Skeletal muscle tissue (tissue), 4 donors: Measurements from ENCODE around the gene MRFAP1. TPM values are rescaled to one million over a fixed set of nuclear protein-coding genes. Genes with fewer than 3 reads are reported as not detected.

Source experiments
- H3K27ac ChIP-seq: one replicate; pipeline ENCODE4 v1.7.0; 2013; ENCODE audit warnings: mild to moderate bottlenecking, low read depth, low read length, inconsistent platforms
- H3K27me3 ChIP-seq, 3 donors: one replicate each; pipeline ENCODE4 v1.7.0; 2013; ENCODE audit warnings: low read length in 3 of 3; ENCODE audit not compliant: control insufficient read depth in 3 of 3, insufficient read depth in 3 of 3
- H3K36me3 ChIP-seq, 3 donors: one replicate each; pipeline ENCODE4 v1.7.0; 2013; ENCODE audit warnings: low read length in 3 of 3; ENCODE audit not compliant: control insufficient read depth in 3 of 3, insufficient read depth in 3 of 3
- H3K4me1 ChIP-seq, 3 donors: one replicate each; pipeline ENCODE4 v1.7.0; 2013; ENCODE audit warnings: low read length in 3 of 3, mild to moderate bottlenecking in 3 of 3; ENCODE audit not compliant: control insufficient read depth in 3 of 3, insufficient read depth in 3 of 3
- H3K4me3 ChIP-seq, 3 donors: one replicate each; pipeline ENCODE4 v1.7.0; 2013; ENCODE audit warnings: low read length in 3 of 3
- H3K9ac ChIP-seq, 3 donors: one replicate each; pipeline ENCODE4 v1.7.0; 2013; ENCODE audit warnings: low read length in 3 of 3, mild to moderate bottlenecking in 3 of 3, moderate library complexity in 2 of 3, low read depth in 1 of 3
- H3K9me3 ChIP-seq, 3 donors: one replicate each; pipeline ENCODE4 v1.7.0; 2013; ENCODE audit warnings: low read length in 3 of 3; ENCODE audit not compliant: control insufficient read depth in 3 of 3
- total RNA-seq: library from RNA; depleted of rRNA; stranded (reverse); fragments of >200 nt; gene quantifications from one replicate; pipeline ENCODE4 v1.2.3, GENCODE V29; 2014
- donor health status: Osteomylitis.

MRFAP1 gene
- total RNA-seq, 1 donor from 2014 or later: 83.0 TPM

- Histone ChIP-seq H3K4me3 (no peak overlapping the region), H3K9me3 (no peaks in the 10 kb centered on the region), H3K9ac (no peak overlapping the region), H3K27me3 (no peaks in the 10 kb centered on the region), H3K27ac (no peak overlapping the region), H3K4me1 (peaks cover 0 to 8% (median 7%) of the 10 kb centered on the region in 3 donors), H3K36me3 (no peaks in the 10 kb centered on the region)
These were observed 8.4 kb upstream of the MRFAP1 start for GRCh38 chr4:6632125-6632524.

- Histone ChIP-seq H3K4me1 (peaks cover 0 to 8% (median 7%) of the 10 kb centered on the region in 3 donors), H3K27me3 (no peaks in the 10 kb centered on the region), H3K27ac (no peak overlapping the region), H3K9me3 (no peaks in the 10 kb centered on the region), H3K4me3 (no peak overlapping the region), H3K9ac (peak overlapping the region in 1 of 3 donors; percentile 57), H3K36me3 (no peaks in the 10 kb centered on the region)
These were observed 7.2 kb upstream of the MRFAP1 start for GRCh38 chr4:6633091-6633906.

GRCh38 chr4:6634746-6635145 is 5.7 kb upstream of the MRFAP1 start:
- Histone ChIP-seq H3K36me3 (no peaks in the 10 kb centered on the region), H3K9me3 (no peaks in the 10 kb centered on the region), H3K4me1 (peaks cover 2 to 8% (median 8%) of the 10 kb centered on the region in 3 donors), H3K4me3 (no peak overlapping the region), H3K9ac (no peak overlapping the region), H3K27me3 (no peaks in the 10 kb centered on the region), H3K27ac (no peak overlapping the region)

- no peak overlapping the region for H3K9ac ChIP-seq
- H3K9me3 ChIP-seq: no peaks in the 10 kb centered on the region
- no peak overlapping the region for H3K4me3 ChIP-seq
- no peaks in the 10 kb centered on the region for H3K27me3 ChIP-seq
- no peak overlapping the region for H3K27ac ChIP-seq
- peaks cover 26 to 37% (median 30%) of the 10 kb centered on the region in 3 donors for H3K4me1 ChIP-seq
- peaks cover 15 to 17% (median 17%) of the 10 kb centered on the region in 3 donors for H3K36me3 ChIP-seq
These were observed 1.3 kb upstream of the MRFAP1 start for GRCh38 chr4:6639137-6639680.

GRCh38 chr4:6641164-6641970 is 882 bp downstream of the MRFAP1 start:
- Histone ChIP-seq H3K4me1 (peaks cover 30 to 49% (median 30%) of the 10 kb centered on the region in 3 donors), H3K27ac (peak overlapping the region; percentile 97), H3K36me3 (peaks cover 15 to 17% (median 17%) of the 10 kb centered on the region in 3 donors), H3K4me3 (peak overlapping the region; percentile 97 to 98 (median 98)), H3K27me3 (no peaks in the 10 kb centered on the region), H3K9ac (peak overlapping the region; percentile 99), H3K9me3 (no peaks in the 10 kb centered on the region)

GRCh38 chr4:6641971-6642320 is 1.5 kb downstream of the MRFAP1 start:
- no peaks in the 10 kb centered on the region for H3K9me3 ChIP-seq
- peak overlapping the region; percentile 99 for H3K9ac ChIP-seq
- peaks cover 30 to 49% (median 30%) of the 10 kb centered on the region in 3 donors for H3K4me1 ChIP-seq
- H3K36me3 ChIP-seq: peaks cover 15 to 17% (median 17%) of the 10 kb centered on the region in 3 donors
- H3K27me3 ChIP-seq: no peaks in the 10 kb centered on the region
- peak overlapping the region; percentile 97 for H3K27ac ChIP-seq
- peak overlapping the region; percentile 97 to 98 (median 98) for H3K4me3 ChIP-seq

- H3K27ac ChIP-seq: no peak overlapping the region
- no peaks in the 10 kb centered on the region for H3K9me3 ChIP-seq
- peaks cover 30 to 49% (median 30%) of the 10 kb centered on the region in 3 donors for H3K4me1 ChIP-seq
- H3K36me3 ChIP-seq: peaks cover 15 to 17% (median 17%) of the 10 kb centered on the region in 3 donors
- peak overlapping the region in 2 of 3 donors; percentile 2 to 42 for H3K9ac ChIP-seq
- no peaks in the 10 kb centered on the region for H3K27me3 ChIP-seq
- peak overlapping the region in 1 of 3 donors; percentile 8 for H3K4me3 ChIP-seq
These were observed 2.8 kb downstream of the MRFAP1 start for GRCh38 chr4:6643141-6643847.

- H3K4me3 ChIP-seq: no peak overlapping the region
- no peak overlapping the region for H3K27ac ChIP-seq
- no peaks in the 10 kb centered on the region for H3K27me3 ChIP-seq
These were observed 4.5 kb downstream of the MRFAP1 start for GRCh38 chr4:6644792-6645530.

GRCh38 chr4:6647169-6647568 is 6.7 kb downstream of the MRFAP1 start:
- H3K4me1 ChIP-seq: peaks cover 18 to 33% (median 19%) of the 10 kb centered on the region in 3 donors
- no peak overlapping the region for H3K27ac ChIP-seq
- no peak overlapping the region for H3K4me3 ChIP-seq
- H3K9me3 ChIP-seq: no peaks in the 10 kb centered on the region
- H3K9ac ChIP-seq: no peak overlapping the region
- peaks cover 9 to 14% (median 11%) of the 10 kb centered on the region in 3 donors for H3K36me3 ChIP-seq
- no peaks in the 10 kb centered on the region for H3K27me3 ChIP-seq

More at GRCh38 chr4:6644792-6645530, 4.5 kb downstream of the MRFAP1 start:
- H3K4me1 ChIP-seq: peaks cover 27 to 49% (median 27%) of the 10 kb centered on the region in 3 donors
- H3K9ac ChIP-seq: no peak overlapping the region
- no peaks in the 10 kb centered on the region for H3K9me3 ChIP-seq
- peaks cover 15 to 17% (median 17%) of the 10 kb centered on the region in 3 donors for H3K36me3 ChIP-seq
